Smooth muscle cell (in vitro differentiated cells): Measurements from ENCODE around the gene TBL3. TPM values are rescaled to one million over a fixed set of nuclear protein-coding genes. Genes with fewer than 3 reads are reported as not detected.

Source experiments
- DNase-seq: peaks from one replicate; lab custom pipeline; 2025; ENCODE audit not compliant: unreplicated experiment; lab: John Stamatoyannopoulos, UW
- H2AFZ ChIP-seq: fragments of 200-600 bp; sonication (generic); 2 replicates; pipeline ENCODE4 v1.6.0; 2016; ENCODE audit warnings: antibody characterized with exemption, low read depth, mild to moderate bottlenecking
- H3F3A ChIP-seq: fragments of 200-600 bp; sonication (generic); 2 replicates; pipeline ENCODE4 v1.6.0; 2017; ENCODE audit warnings: antibody characterized with exemption, low read depth
- H3K27ac ChIP-seq: fragments of 200-600 bp; sonication (generic); 2 replicates; pipeline ENCODE4 v1.5.1; 2016; ENCODE audit warnings: low read depth, mild to moderate bottlenecking
- H3K27me3 ChIP-seq: fragments of 200-600 bp; sonication (generic); 2 replicates; pipeline ENCODE4 v1.6.1; 2016; ENCODE audit warnings: low read depth, mild to moderate bottlenecking
- H3K36me3 ChIP-seq: fragments of 200-600 bp; sonication (generic); 2 replicates; pipeline ENCODE4 v1.5.1; 2016; ENCODE audit warnings: low read depth
- H3K4me1 ChIP-seq: fragments of 200-600 bp; sonication (generic); 2 replicates; pipeline ENCODE4 v1.5.1; 2016; ENCODE audit warnings: low read depth
- H3K4me2 ChIP-seq: fragments of 200-600 bp; sonication (generic); 2 replicates; pipeline ENCODE4 v1.6.0; 2016; ENCODE audit warnings: mild to moderate bottlenecking
- H3K4me3 ChIP-seq: fragments of 200-600 bp; sonication (generic); 2 replicates; pipeline ENCODE4 v1.5.1; 2016; ENCODE audit warnings: mild to moderate bottlenecking
- H3K79me2 ChIP-seq: fragments of 200-600 bp; sonication (generic); 2 replicates; pipeline ENCODE4 v1.6.0; 2016; ENCODE audit warnings: low read depth, mild to moderate bottlenecking
- H3K9ac ChIP-seq: fragments of 200-600 bp; sonication (generic); 2 replicates; pipeline ENCODE4 v1.6.0; 2016; ENCODE audit warnings: low read depth
- H3K9me3 ChIP-seq: fragments of 200-600 bp; sonication (generic); replicated peaks from 2 replicates; pipeline ENCODE4 v1.5.1; 2016; ENCODE audit warnings: low read depth
- H4K20me1 ChIP-seq: fragments of 200-600 bp; sonication (generic); 2 replicates; pipeline ENCODE4 v1.6.0; 2016; ENCODE audit warnings: low read depth
- WGBS: methylation state at CpG from one replicate; pipeline ENCODE4 v1.1.7; 2016; ENCODE audit warnings: low lambda C conversion rate; 5-methylcytosine and 5-hydroxymethylcytosine counted together
- polyA plus RNA-seq: library from polyadenylated mRNA; unstranded; fragments of >200 nt; fragmentation: Nextera tagmentation; extraction: Ambion mirVana; gene quantifications from 2 replicates; pipeline ENCODE4 v1.2.1, GENCODE V29; 2016
- small RNA-seq: library from RNA; depleted of rRNA; stranded (forward); fragments of <200 nt; gene quantifications from one replicate; pipeline ENCODE3, GENCODE V24; 2014
- total RNA-seq: library from RNA; depleted of rRNA; stranded (reverse); fragments of >200 nt; gene quantifications from 2 replicates; pipeline ENCODE4 v1.2.3, GENCODE V29; 2014
- TF ChIP-seq, protein P1 (sequence below): fragments of 200-600 bp; sonication (generic); IDR thresholded peaks from 2 replicates; pipeline ENCODE4 v1.5.1; 2017; ENCODE audit warnings: borderline replicate concordance, mild to moderate bottlenecking, antibody characterized with exemption; ENCODE audit not compliant: insufficient read depth, poor library complexity, severe bottlenecking

Gene TBL3
- total and polyA plus RNA-seq, 2 experiments from 2014 or later, result 28.5 to 81.7 TPM

GRCh38 chr16:2029350-2029749 lies 57.5 kb downstream of the TBL3 start:
- Histone ChIP-seq H3K27ac (no peak overlapping the region), H3K9me3 (no peaks in the 10 kb centered on the region), H3K4me2 (no peak overlapping the region), H4K20me1 (peaks cover 12% of the 10 kb centered on the region), H3F3A (no peaks in the 10 kb centered on the region), H3K36me3 (no peaks in the 10 kb centered on the region), H2AFZ (no peak overlapping the region), H3K27me3 (no peaks in the 10 kb centered on the region), H3K9ac (no peak overlapping the region), H3K79me2 (peaks cover 15% of the 10 kb centered on the region), H3K4me3 (no peak overlapping the region), H3K4me1 (peaks cover 14% of the 10 kb centered on the region)
- WGBS, result 86% methylated on average over 20 of the region's 22 CpGs
- DNase-seq, result no peak
- TF ChIP-seq, protein P1, sequence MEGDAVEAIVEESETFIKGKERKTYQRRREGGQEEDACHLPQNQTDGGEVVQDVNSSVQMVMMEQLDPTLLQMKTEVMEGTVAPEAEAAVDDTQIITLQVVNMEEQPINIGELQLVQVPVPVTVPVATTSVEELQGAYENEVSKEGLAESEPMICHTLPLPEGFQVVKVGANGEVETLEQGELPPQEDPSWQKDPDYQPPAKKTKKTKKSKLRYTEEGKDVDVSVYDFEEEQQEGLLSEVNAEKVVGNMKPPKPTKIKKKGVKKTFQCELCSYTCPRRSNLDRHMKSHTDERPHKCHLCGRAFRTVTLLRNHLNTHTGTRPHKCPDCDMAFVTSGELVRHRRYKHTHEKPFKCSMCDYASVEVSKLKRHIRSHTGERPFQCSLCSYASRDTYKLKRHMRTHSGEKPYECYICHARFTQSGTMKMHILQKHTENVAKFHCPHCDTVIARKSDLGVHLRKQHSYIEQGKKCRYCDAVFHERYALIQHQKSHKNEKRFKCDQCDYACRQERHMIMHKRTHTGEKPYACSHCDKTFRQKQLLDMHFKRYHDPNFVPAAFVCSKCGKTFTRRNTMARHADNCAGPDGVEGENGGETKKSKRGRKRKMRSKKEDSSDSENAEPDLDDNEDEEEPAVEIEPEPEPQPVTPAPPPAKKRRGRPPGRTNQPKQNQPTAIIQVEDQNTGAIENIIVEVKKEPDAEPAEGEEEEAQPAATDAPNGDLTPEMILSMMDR, result no peak

DNA sequence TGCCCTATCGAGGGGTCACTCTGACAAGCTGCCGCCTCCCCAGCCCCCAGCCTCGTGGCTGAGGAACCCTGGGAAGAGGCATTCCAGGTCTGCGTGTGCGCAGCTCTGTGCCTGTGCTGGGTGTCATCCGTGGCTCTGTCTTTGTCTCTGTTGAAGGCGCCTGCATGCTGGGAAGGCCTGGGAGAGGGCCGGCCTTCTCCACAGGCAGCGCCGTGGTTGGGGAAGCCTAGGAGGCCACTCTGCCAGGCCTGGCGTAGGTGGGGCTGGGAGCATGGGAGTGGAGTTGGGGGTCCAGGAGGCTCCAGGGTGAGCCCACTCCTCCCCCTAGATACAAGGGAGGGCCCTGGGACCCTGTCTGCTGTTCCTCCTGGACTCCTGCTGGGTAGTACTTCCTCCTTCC lies 58.2 kb downstream of the TBL3 start:
- Histone ChIP-seq H3K27me3 (no peaks in the 10 kb centered on the region), H3K9me3 (no peaks in the 10 kb centered on the region), H3K27ac (no peak overlapping the region), H3K4me2 (no peak overlapping the region), H2AFZ (no peak overlapping the region), H3K79me2 (peaks cover 15% of the 10 kb centered on the region), H3F3A (no peaks in the 10 kb centered on the region), H3K9ac (no peak overlapping the region), H3K36me3 (no peaks in the 10 kb centered on the region), H3K4me3 (no peak overlapping the region), H4K20me1 (peaks cover 12% of the 10 kb centered on the region), H3K4me1 (peaks cover 14% of the 10 kb centered on the region)
- WGBS, result 89% methylated on average over 11 of the region's 11 CpGs
- TF ChIP-seq, protein P1, result no peak
- no peak for DNase-seq

GRCh38 chr16:2031081-2031577 lies 59.3 kb downstream of the TBL3 start:
- no peak for DNase-seq
- H3K9me3 ChIP-seq, result no peaks in the 10 kb centered on the region
- no peak overlapping the region for H3K4me3 ChIP-seq
- WGBS, result 93% methylated on average over 10 of the region's 11 CpGs
- H3K27ac ChIP-seq, result no peak overlapping the region
- H4K20me1 ChIP-seq, result peaks cover 12% of the 10 kb centered on the region
- no peak overlapping the region for H2AFZ ChIP-seq
- no peaks in the 10 kb centered on the region for H3K36me3 ChIP-seq
- peaks cover 15% of the 10 kb centered on the region for H3K79me2 ChIP-seq
- no peak overlapping the region for H3K4me2 ChIP-seq
- H3K4me1 ChIP-seq, result peaks cover 23% of the 10 kb centered on the region
- H3F3A ChIP-seq, result no peaks in the 10 kb centered on the region
- H3K27me3 ChIP-seq, result no peaks in the 10 kb centered on the region
- TF ChIP-seq, protein P1, result no peak
- H3K9ac ChIP-seq, result no peak overlapping the region

Small RNA genes lying within 50 kb of the gene (small RNA-seq; reads per million reads assigned to genes)
- gene AC005363.2 (not detected), gene RN7SL219P (not detected), gene SNORA10 (not detected), gene SNORA64 (not detected)

Other genes starting within 250 kb of the TBL3 start
- 38.0 and 56.7 TPM in 2 replicates for gene NME3, start 200.5 kb upstream of the TBL3 start, total RNA-seq
- 85.4 and 94.3 TPM in 2 replicates for gene NME3, start 200.5 kb upstream of the TBL3 start, polyA plus RNA-seq
- gene EME2, start 199.2 kb upstream of the TBL3 start, total RNA-seq, result 3.6 and 4.4 TPM in 2 replicates
- 3.8 and 7.6 TPM in 2 replicates for gene EME2, start 199.2 kb upstream of the TBL3 start, polyA plus RNA-seq
- 56.7 and 62.9 TPM in 2 replicates for gene MRPS34, start 198.9 kb upstream of the TBL3 start, total RNA-seq
- 111 and 122 TPM in 2 replicates for gene MRPS34, start 198.9 kb upstream of the TBL3 start, polyA plus RNA-seq
- gene SPSB3, start 189.5 kb upstream of the TBL3 start, total RNA-seq, result 23.0 and 25.1 TPM in 2 replicates
- 49.8 and 60.3 TPM in 2 replicates for gene SPSB3, start 189.5 kb upstream of the TBL3 start, polyA plus RNA-seq
- gene NUBP2, start 189.1 kb upstream of the TBL3 start, total RNA-seq, result 32.9 and 48.0 TPM in 2 replicates
- 80.8 and 86.7 TPM in 2 replicates for gene NUBP2, start 189.1 kb upstream of the TBL3 start, polyA plus RNA-seq
- gene IGFALS, start 178.3 kb upstream of the TBL3 start, total RNA-seq, result 0.58 TPM in 1 of 2 replicates, not detected in the other
- gene IGFALS, start 178.3 kb upstream of the TBL3 start, polyA plus RNA-seq, result 0.45 TPM in 1 of 2 replicates, not detected in the other
- 20.7 and 20.9 TPM in 2 replicates for gene HAGH, start 145.2 kb upstream of the TBL3 start, total RNA-seq
- 42.6 and 43.0 TPM in 2 replicates for gene HAGH, start 145.2 kb upstream of the TBL3 start, polyA plus RNA-seq
- 25.0 and 32.4 TPM in 2 replicates for gene FAHD1, start 144.8 kb upstream of the TBL3 start, total RNA-seq
- gene FAHD1, start 144.8 kb upstream of the TBL3 start, polyA plus RNA-seq, result 32.4 and 32.8 TPM in 2 replicates
- 0.18 and 0.22 TPM in 2 replicates for gene MEIOB, start 99.9 kb upstream of the TBL3 start, total RNA-seq
- 1.7 TPM in 1 of 2 replicates, not detected in the other for gene MEIOB, start 99.9 kb upstream of the TBL3 start, polyA plus RNA-seq
- gene HS3ST6, start 53.6 kb upstream of the TBL3 start, total RNA-seq, result not detected in 2 replicates
- not detected in 2 replicates for gene HS3ST6, start 53.6 kb upstream of the TBL3 start, polyA plus RNA-seq
- 9.4 and 9.9 TPM in 2 replicates for gene MSRB1, start 28.9 kb upstream of the TBL3 start, total RNA-seq
- gene MSRB1, start 28.9 kb upstream of the TBL3 start, polyA plus RNA-seq, result 21.8 TPM in 2 replicates
- gene RPL3L, start 17.4 kb upstream of the TBL3 start, total RNA-seq, result not detected in 2 replicates
- gene RPL3L, start 17.4 kb upstream of the TBL3 start, polyA plus RNA-seq, result 0.21 TPM in 1 of 2 replicates, not detected in the other
- gene NDUFB10, start 12.5 kb upstream of the TBL3 start, total RNA-seq, result 125 and 176 TPM in 2 replicates
- gene NDUFB10, start 12.5 kb upstream of the TBL3 start, polyA plus RNA-seq, result 278 and 295 TPM in 2 replicates
- gene RPS2, start 7.2 kb upstream of the TBL3 start, total RNA-seq, result 2,263 and 2,576 TPM in 2 replicates
- 2,041 and 2,061 TPM in 2 replicates for gene RPS2, start 7.2 kb upstream of the TBL3 start, polyA plus RNA-seq
- not detected in 2 replicates for gene RNF151, start 5.2 kb upstream of the TBL3 start, total RNA-seq
- gene RNF151, start 5.2 kb upstream of the TBL3 start, polyA plus RNA-seq, result not detected in 2 replicates
- gene NOXO1, start 9.4 kb downstream of the TBL3 start, total RNA-seq, result 0.13 TPM in 1 of 2 replicates, not detected in the other
- gene NOXO1, start 9.4 kb downstream of the TBL3 start, polyA plus RNA-seq, result 0.35 and 1.7 TPM in 2 replicates
- 12.1 and 15.1 TPM in 2 replicates for gene GFER, start 12.1 kb downstream of the TBL3 start, total RNA-seq
- gene GFER, start 12.1 kb downstream of the TBL3 start, polyA plus RNA-seq, result 33.5 and 41.2 TPM in 2 replicates
- gene SYNGR3, start 17.9 kb downstream of the TBL3 start, total RNA-seq, result 3.0 and 4.4 TPM in 2 replicates
- gene SYNGR3, start 17.9 kb downstream of the TBL3 start, polyA plus RNA-seq, result 8.7 and 16.8 TPM in 2 replicates
- gene ZNF598, start 37.8 kb downstream of the TBL3 start, total RNA-seq, result 23.2 and 27.2 TPM in 2 replicates
- 27.9 and 32.7 TPM in 2 replicates for gene ZNF598, start 37.8 kb downstream of the TBL3 start, polyA plus RNA-seq
- 13.1 and 30.9 TPM in 2 replicates for gene NPW, start 47.7 kb downstream of the TBL3 start, total RNA-seq
- gene NPW, start 47.7 kb downstream of the TBL3 start, polyA plus RNA-seq, result 185 and 193 TPM in 2 replicates
- 14.4 and 21.8 TPM in 2 replicates for gene NHERF2, start 54.8 kb downstream of the TBL3 start, total RNA-seq
- gene NHERF2, start 54.8 kb downstream of the TBL3 start, polyA plus RNA-seq, result 40.2 and 56.8 TPM in 2 replicates
- 14.6 and 23.8 TPM in 2 replicates for gene NTHL1, start 75.8 kb downstream of the TBL3 start, total RNA-seq
- gene NTHL1, start 75.8 kb downstream of the TBL3 start, polyA plus RNA-seq, result 36.5 and 39.3 TPM in 2 replicates
- gene TSC2, start 75.9 kb downstream of the TBL3 start, total RNA-seq, result 29.7 and 64.5 TPM in 2 replicates
- 74.7 and 110 TPM in 2 replicates for gene TSC2, start 75.9 kb downstream of the TBL3 start, polyA plus RNA-seq
- 68.2 and 70.1 TPM in 2 replicates for gene PKD1, start 163.8 kb downstream of the TBL3 start, total RNA-seq
- 47.9 and 71.3 TPM in 2 replicates for gene PKD1, start 163.8 kb downstream of the TBL3 start, polyA plus RNA-seq
- gene RAB26, start 176.6 kb downstream of the TBL3 start, total RNA-seq, result not detected in 2 replicates
- gene RAB26, start 176.6 kb downstream of the TBL3 start, polyA plus RNA-seq, result 1.3 and 3.4 TPM in 2 replicates
- 52.6 and 59.9 TPM in 2 replicates for gene TRAF7, start 183.7 kb downstream of the TBL3 start, total RNA-seq
- 27.5 and 28.0 TPM in 2 replicates for gene TRAF7, start 183.7 kb downstream of the TBL3 start, polyA plus RNA-seq
- 0.45 TPM in 2 replicates for gene CASKIN1, start 224.6 kb downstream of the TBL3 start, total RNA-seq
- 0.09 and 0.77 TPM in 2 replicates for gene CASKIN1, start 224.6 kb downstream of the TBL3 start, polyA plus RNA-seq
- 37.2 and 38.1 TPM in 2 replicates for gene MLST8, start 233.4 kb downstream of the TBL3 start, total RNA-seq
- 61.8 and 67.0 TPM in 2 replicates for gene MLST8, start 233.4 kb downstream of the TBL3 start, polyA plus RNA-seq
- 2.0 and 2.4 TPM in 2 replicates for gene BRICD5, start 238.8 kb downstream of the TBL3 start, total RNA-seq
- 4.7 and 14.1 TPM in 2 replicates for gene BRICD5, start 238.8 kb downstream of the TBL3 start, polyA plus RNA-seq
- gene PGP, start 242.8 kb downstream of the TBL3 start, total RNA-seq, result 17.2 and 21.6 TPM in 2 replicates
- gene PGP, start 242.8 kb downstream of the TBL3 start, polyA plus RNA-seq, result 30.1 and 32.9 TPM in 2 replicates